Neural progenitor cell (in vitro differentiated cells): ENCODE data around the gene CCL18.
"Not testable (repeated sequence)": the region's sequence is repeated elsewhere in the genome, so short reads cannot be mapped to it uniquely, and the experiment has no call there.

Source experiments
- CTCF ChIP-seq: fragments of 200-600 bp; sonication (generic); IDR thresholded peaks from 2 replicates; pipeline ENCODE4 v1.5.1; 2017; ENCODE audit warnings: antibody characterized with exemption, mild to moderate bottlenecking
- EZH2 ChIP-seq: fragments of 200-600 bp; sonication (generic); IDR thresholded peaks from 2 replicates; pipeline ENCODE4 v1.6.1; 2017; ENCODE audit warnings: antibody characterized with exemption, mild to moderate bottlenecking, moderate library complexity

DNA sequence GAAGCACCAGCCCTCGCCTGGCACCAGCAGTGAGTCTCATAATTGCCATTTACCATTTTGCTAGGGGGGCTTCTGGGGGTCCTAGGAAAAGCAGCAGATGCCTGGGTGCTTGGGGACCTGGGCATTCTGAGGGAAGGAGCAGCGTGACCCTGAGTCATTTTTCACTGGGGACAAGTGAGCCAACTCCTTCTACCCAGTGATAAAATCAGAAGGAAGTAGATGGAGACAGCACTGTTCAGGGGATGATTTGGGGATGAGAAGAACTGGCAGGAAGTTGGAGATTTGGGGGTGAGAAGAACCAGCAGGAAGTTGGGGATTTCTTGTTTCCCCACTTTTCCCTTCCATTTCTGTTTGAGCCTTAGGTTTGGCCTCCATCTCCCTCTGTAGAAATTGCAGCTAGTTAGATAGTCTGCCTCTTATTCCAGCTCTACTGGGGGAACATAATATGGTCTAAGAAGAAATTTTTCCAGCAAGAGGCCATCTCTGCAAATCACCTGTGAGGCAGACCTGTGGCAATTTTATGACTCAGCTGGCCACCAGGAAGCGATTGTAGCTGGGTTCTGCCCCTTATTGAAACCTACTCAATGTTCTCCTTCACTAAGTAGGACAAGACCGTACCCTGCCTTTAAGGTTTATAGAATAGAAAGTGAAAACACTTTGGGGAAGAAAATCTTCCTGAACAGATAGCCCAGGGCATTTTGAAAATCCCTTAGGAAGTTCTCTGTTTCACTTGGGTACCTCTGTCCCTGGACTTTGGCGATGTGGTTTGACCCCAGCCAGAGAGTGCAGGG, 17.8 kb downstream of the CCL18 start:
- not testable (repeated sequence) for TF ChIP-seq CTCF, EZH2
